ENCODE results near the gene ARID1B. TPM values are rescaled to one million over a fixed set of nuclear protein-coding genes. Genes with fewer than 3 reads are reported as not detected.

The ARID1B gene
- total and polyA plus RNA-seq, 9 of the 15 experiments (the other 6 are each of a cell fraction or from before 2014, with no cell fraction given): 12.5 to 50.5 (median 25.8) TPM

DNA sequence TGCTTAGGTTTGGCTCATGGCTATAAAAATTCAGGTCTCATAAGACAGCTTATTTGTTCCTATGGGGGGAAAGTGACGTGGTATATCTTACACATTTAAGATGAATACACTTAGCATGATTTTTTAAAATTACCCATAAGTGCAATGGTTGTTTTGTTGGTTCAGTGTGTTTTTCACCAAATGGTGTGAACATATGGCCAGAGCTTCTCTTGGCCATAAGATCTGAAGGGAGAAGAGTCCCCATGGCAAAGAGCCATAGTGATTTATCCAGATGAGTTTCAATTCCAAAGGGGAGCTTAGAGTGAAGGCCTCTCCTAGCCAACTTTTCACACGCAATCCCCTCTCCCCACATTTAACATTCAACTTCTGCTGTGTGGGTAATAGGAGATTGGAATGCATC lies 438.5 kb downstream of the ARID1B start (continued):
- TF ChIP-seq, protein P1, sequence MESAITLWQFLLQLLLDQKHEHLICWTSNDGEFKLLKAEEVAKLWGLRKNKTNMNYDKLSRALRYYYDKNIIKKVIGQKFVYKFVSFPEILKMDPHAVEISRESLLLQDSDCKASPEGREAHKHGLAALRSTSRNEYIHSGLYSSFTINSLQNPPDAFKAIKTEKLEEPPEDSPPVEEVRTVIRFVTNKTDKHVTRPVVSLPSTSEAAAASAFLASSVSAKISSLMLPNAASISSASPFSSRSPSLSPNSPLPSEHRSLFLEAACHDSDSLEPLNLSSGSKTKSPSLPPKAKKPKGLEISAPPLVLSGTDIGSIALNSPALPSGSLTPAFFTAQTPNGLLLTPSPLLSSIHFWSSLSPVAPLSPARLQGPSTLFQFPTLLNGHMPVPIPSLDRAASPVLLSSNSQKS (CRISPR knock-in tag; IDR thresholded peaks at IDR 0.05): no peak
- TF ChIP-seq CHD1 (IDR thresholded peaks at IDR 0.05; ENCODE audit: low read length): no peak
- no peak for TF ChIP-seq SMAD1 (IDR thresholded peaks at IDR 0.05; ENCODE audit: low read depth, low read length, partially characterized antibody)
- TF ChIP-seq MTA2 (IDR thresholded peaks at IDR 0.05; ENCODE audit: low read depth): no peak
- TF ChIP-seq, protein P2, sequence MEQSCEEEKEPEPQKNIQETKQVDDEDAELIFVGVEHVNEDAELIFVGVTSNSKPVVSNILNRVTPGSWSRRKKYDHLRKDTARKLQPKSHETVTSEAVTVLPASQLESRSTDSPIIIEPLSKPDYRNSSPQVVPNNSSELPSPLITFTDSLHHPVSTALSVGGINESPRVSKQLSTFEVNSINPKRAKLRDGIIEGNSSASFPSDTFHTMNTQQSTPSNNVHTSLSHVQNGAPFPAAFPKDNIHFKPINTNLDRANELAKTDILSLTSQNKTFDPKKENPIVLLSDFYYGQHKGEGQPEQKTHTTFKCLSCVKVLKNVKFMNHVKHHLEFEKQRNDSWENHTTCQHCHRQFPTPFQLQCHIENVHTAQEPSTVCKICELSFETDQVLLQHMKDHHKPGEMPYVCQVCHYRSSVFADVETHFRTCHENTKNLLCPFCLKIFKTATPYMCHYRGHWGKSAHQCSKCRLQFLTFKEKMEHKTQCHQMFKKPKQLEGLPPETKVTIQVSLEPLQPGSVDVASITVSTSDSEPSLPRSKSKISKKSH (CRISPR knock-in tag; IDR thresholded peaks at IDR 0.05): no peak
- TF ChIP-seq ZNF764 (CRISPR knock-in tag; IDR thresholded peaks at IDR 0.05; ENCODE audit: low read depth): no peak
- TF ChIP-seq CREBBP (IDR thresholded peaks at IDR 0.05; ENCODE audit: low read depth, low read length): no peak
- no peak for TF ChIP-seq LEF1 (IDR thresholded peaks at IDR 0.05)
- TF ChIP-seq, protein P3, sequence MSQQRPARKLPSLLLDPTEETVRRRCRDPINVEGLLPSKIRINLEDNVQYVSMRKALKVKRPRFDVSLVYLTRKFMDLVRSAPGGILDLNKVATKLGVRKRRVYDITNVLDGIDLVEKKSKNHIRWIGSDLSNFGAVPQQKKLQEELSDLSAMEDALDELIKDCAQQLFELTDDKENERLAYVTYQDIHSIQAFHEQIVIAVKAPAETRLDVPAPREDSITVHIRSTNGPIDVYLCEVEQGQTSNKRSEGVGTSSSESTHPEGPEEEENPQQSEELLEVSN (IDR thresholded peaks at IDR 0.05; ENCODE audit: borderline replicate concordance in 1 of 2, extremely low read depth in 1 of 2, insufficient read depth in 1 of 2, insufficient read length in 1 of 2, low read depth in 1 of 2, low read length in 1 of 2, poor library complexity in 1 of 2, severe bottlenecking in 1 of 2): no peak
- TF ChIP-seq, protein P4, sequence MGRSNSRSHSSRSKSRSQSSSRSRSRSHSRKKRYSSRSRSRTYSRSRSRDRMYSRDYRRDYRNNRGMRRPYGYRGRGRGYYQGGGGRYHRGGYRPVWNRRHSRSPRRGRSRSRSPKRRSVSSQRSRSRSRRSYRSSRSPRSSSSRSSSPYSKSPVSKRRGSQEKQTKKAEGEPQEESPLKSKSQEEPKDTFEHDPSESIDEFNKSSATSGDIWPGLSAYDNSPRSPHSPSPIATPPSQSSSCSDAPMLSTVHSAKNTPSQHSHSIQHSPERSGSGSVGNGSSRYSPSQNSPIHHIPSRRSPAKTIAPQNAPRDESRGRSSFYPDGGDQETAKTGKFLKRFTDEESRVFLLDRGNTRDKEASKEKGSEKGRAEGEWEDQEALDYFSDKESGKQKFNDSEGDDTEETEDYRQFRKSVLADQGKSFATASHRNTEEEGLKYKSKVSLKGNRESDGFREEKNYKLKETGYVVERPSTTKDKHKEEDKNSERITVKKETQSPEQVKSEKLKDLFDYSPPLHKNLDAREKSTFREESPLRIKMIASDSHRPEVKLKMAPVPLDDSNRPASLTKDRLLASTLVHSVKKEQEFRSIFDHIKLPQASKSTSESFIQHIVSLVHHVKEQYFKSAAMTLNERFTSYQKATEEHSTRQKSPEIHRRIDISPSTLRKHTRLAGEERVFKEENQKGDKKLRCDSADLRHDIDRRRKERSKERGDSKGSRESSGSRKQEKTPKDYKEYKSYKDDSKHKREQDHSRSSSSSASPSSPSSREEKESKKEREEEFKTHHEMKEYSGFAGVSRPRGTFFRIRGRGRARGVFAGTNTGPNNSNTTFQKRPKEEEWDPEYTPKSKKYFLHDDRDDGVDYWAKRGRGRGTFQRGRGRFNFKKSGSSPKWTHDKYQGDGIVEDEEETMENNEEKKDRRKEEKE (IDR thresholded peaks at IDR 0.05; ENCODE audit: borderline replicate concordance in 1 of 2, control insufficient read depth in 1 of 2, low read depth in 2 of 2, low read length in 1 of 2): no peak
- TF ChIP-seq, protein P5, sequence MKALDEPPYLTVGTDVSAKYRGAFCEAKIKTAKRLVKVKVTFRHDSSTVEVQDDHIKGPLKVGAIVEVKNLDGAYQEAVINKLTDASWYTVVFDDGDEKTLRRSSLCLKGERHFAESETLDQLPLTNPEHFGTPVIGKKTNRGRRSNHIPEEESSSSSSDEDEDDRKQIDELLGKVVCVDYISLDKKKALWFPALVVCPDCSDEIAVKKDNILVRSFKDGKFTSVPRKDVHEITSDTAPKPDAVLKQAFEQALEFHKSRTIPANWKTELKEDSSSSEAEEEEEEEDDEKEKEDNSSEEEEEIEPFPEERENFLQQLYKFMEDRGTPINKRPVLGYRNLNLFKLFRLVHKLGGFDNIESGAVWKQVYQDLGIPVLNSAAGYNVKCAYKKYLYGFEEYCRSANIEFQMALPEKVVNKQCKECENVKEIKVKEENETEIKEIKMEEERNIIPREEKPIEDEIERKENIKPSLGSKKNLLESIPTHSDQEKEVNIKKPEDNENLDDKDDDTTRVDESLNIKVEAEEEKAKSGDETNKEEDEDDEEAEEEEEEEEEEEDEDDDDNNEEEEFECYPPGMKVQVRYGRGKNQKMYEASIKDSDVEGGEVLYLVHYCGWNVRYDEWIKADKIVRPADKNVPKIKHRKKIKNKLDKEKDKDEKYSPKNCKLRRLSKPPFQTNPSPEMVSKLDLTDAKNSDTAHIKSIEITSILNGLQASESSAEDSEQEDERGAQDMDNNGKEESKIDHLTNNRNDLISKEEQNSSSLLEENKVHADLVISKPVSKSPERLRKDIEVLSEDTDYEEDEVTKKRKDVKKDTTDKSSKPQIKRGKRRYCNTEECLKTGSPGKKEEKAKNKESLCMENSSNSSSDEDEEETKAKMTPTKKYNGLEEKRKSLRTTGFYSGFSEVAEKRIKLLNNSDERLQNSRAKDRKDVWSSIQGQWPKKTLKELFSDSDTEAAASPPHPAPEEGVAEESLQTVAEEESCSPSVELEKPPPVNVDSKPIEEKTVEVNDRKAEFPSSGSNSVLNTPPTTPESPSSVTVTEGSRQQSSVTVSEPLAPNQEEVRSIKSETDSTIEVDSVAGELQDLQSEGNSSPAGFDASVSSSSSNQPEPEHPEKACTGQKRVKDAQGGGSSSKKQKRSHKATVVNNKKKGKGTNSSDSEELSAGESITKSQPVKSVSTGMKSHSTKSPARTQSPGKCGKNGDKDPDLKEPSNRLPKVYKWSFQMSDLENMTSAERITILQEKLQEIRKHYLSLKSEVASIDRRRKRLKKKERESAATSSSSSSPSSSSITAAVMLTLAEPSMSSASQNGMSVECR (CRISPR knock-in tag; IDR thresholded peaks at IDR 0.05): no peak
